ENCODE data around the gene PNPT1. TPM values are rescaled to one million over a fixed set of nuclear protein-coding genes. Genes with fewer than 3 reads are reported as not detected.

PNPT1 gene
- total and polyA plus RNA-seq, 10 of the 15 experiments (the other 5 are each of a cell fraction or from before 2014, with no cell fraction given), result 34.2 to 67.7 (median 43.3) TPM

DNA sequence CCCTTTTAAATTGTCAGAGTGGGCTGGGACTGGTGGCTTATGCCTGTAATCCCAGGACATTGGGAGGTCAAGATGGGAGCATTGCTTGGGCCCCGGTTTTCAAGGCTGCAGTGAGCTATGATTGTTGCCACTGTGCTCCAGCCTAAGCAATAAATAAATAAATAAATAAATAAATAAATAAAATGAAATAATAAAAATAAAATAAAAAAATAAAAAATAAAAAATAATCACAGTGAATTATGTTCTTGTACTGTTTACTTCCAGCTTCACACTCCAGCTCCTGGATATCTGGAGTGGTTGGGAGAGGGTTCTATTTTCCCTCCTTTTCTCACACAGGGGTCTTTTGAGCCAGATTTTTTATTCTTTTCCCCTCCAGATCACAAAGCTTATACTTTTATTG lies 26.2 kb upstream of the PNPT1 start:
- intact Hi-C loops (cut with micrococcal nuclease; ENCODE audit: unreplicated experiment) (no loop called here), in situ Hi-C loops (cut with MboI) (loop anchor here (5.0 to 25.0 kb wide), 2 partner anchors 412 to 1792 kb away; no protein-coding TSS in a partner anchor)
- FAIRE-seq (no peak), ATAC-seq (no peak), DNase-seq (ENCODE audit: low read depth, low spot score) (no peak)
- no peaks in the 10 kb centered on the region for H3K4me1 ChIP-seq (ENCODE audit: control insufficient read depth, insufficient read depth, low read length)
- H2AFZ ChIP-seq (ENCODE audit: control insufficient read depth, low read depth, low read length), result no peak overlapping the region
- TF ChIP-seq BRCA1 (IDR thresholded peaks at IDR 0.05; ENCODE audit: low read depth, low read length), result no peak
- TF ChIP-seq, protein P1, sequence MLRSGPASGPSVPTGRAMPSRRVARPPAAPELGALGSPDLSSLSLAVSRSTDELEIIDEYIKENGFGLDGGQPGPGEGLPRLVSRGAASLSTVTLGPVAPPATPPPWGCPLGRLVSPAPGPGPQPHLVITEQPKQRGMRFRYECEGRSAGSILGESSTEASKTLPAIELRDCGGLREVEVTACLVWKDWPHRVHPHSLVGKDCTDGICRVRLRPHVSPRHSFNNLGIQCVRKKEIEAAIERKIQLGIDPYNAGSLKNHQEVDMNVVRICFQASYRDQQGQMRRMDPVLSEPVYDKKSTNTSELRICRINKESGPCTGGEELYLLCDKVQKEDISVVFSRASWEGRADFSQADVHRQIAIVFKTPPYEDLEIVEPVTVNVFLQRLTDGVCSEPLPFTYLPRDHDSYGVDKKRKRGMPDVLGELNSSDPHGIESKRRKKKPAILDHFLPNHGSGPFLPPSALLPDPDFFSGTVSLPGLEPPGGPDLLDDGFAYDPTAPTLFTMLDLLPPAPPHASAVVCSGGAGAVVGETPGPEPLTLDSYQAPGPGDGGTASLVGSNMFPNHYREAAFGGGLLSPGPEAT (IDR thresholded peaks at IDR 0.05; ENCODE audit: low read depth), result no peak
- TF ChIP-seq NFYB (IDR thresholded peaks at IDR 0.05; ENCODE audit: insufficient read depth, low read depth, low read length), result no peak
- no peak for TF ChIP-seq KDM1A (IDR thresholded peaks at IDR 0.05; ENCODE audit: borderline replicate concordance)
- no peak for TF ChIP-seq EGR1 (IDR thresholded peaks at IDR 0.05; ENCODE audit: borderline replicate concordance in 1 of 2, low read depth in 2 of 2, low read length in 2 of 2)
- no peak for TF ChIP-seq BMI1 (IDR thresholded peaks at IDR 0.05; ENCODE audit: borderline replicate concordance)
- no peak for TF ChIP-seq BACH1 (IDR thresholded peaks at IDR 0.05; ENCODE audit: borderline replicate concordance)
- no peak for TF ChIP-seq POLR2AphosphoS2 (IDR thresholded peaks at IDR 0.05; ENCODE audit: low read depth, low read length)
- TF ChIP-seq NBN (IDR thresholded peaks at IDR 0.05), result no peak
- no peak for TF ChIP-seq JUNB (IDR thresholded peaks at IDR 0.05)
- no peak for TF ChIP-seq STAT1 (conservative IDR thresholded peaks at IDR 0.05)
- no peak for TF ChIP-seq CHD2 (IDR thresholded peaks at IDR 0.05; ENCODE audit: borderline replicate concordance, low read depth, low read length)
- TF ChIP-seq, protein P2, sequence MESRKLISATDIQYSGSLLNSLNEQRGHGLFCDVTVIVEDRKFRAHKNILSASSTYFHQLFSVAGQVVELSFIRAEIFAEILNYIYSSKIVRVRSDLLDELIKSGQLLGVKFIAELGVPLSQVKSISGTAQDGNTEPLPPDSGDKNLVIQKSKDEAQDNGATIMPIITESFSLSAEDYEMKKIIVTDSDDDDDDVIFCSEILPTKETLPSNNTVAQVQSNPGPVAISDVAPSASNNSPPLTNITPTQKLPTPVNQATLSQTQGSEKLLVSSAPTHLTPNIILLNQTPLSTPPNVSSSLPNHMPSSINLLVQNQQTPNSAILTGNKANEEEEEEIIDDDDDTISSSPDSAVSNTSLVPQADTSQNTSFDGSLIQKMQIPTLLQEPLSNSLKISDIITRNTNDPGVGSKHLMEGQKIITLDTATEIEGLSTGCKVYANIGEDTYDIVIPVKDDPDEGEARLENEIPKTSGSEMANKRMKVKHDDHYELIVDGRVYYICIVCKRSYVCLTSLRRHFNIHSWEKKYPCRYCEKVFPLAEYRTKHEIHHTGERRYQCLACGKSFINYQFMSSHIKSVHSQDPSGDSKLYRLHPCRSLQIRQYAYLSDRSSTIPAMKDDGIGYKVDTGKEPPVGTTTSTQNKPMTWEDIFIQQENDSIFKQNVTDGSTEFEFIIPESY (IDR thresholded peaks at IDR 0.05), result no peak
- H3K27ac ChIP-seq (ENCODE audit: control insufficient read depth, insufficient read depth), result no peak overlapping the region
- no peaks in the 10 kb centered on the region for H3K36me3 ChIP-seq (ENCODE audit: control insufficient read depth in 2 of 2, insufficient read depth in 2 of 2, low read length in 1 of 2)
- no peak overlapping the region for H3K4me2 ChIP-seq (ENCODE audit: control insufficient read depth, insufficient read depth)
- CTCF ChIA-PET, result interaction anchor here (0.7 to 4.7 kb wide), 7 partner anchors 52 to 395 kb away, joined by 3 to 66 read pairs (median 3); no protein-coding TSS in a partner anchor
- no peaks in the 10 kb centered on the region for H3K9me3 ChIP-seq (replicated peaks; ENCODE audit: control insufficient read depth, insufficient read depth, low read length)
- SMC1A ChIA-PET (ENCODE audit: uncharacterized antibody, unreplicated experiment), result interaction anchor here (1.5 to 2.7 kb wide), 3 partner anchors 35 to 241 kb away, joined by 3 to 14 read pairs (median 5); no protein-coding TSS in a partner anchor
- WGBS (ENCODE audit: insufficient coverage, insufficient replicate concordance, low lambda C conversion rate, missing lambda C conversion rate), result 0% methylated on average over 1 of the region's 1 CpG
- no peaks in the 10 kb centered on the region; a peak in 2 of 4 replicates for H3K27me3 ChIP-seq (replicated peaks in 1 of 2; ENCODE audit: control insufficient read depth in 2 of 2, insufficient read depth in 2 of 2, low read length in 1 of 2)
- H3K79me2 ChIP-seq (ENCODE audit: control insufficient read depth, insufficient read depth, low read length), result no peaks in the 10 kb centered on the region
- BruUV-seq (replicated peaks), result no TSS peak
- RAD21 ChIA-PET (ENCODE audit: unreplicated experiment), result no interaction called here
- POLR2A ChIA-PET, result no interaction called here
- H4K20me1 ChIP-seq (ENCODE audit: control insufficient read depth, insufficient read depth), result no peaks in the 10 kb centered on the region
- no peak overlapping the region for H3K9ac ChIP-seq (ENCODE audit: control insufficient read depth, insufficient read depth, low read length)
- H3K4me3 ChIP-seq, result no peak overlapping the region
